Measurements from ENCODE around the gene ARRB2. TPM values are rescaled to one million over a fixed set of nuclear protein-coding genes. Genes with fewer than 3 reads are reported as not detected.

The ARRB2 gene
- total RNA-seq, 3 donors from 2014 or later (not counting 1 experiment from before 2014, with no cell fraction given) = 314 to 374 (median 335) TPM

DNA sequence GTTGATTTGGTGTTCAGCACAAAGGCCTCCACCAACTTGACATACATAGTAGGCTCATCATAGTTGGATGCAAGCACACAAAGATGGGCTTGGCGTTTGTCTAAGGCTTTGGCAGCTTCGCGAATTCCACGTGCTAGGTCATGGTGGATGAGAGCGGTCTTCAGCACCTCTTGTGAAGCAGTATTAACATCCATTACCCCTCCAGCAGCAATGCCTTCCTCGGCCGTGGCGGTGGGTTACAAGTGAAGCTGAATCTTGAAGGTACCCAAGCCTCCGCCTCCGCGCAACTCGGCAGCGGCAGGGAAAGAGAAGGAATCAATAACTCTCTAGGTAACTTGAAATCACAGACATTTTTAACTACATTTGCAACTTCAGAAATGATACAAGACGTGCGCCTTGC, 5.4 kb upstream of the ARRB2 start:
- no peaks in the 10 kb centered on the region for H3K9me3 ChIP-seq (ENCODE audit: control insufficient read depth, insufficient read depth, low read length)
- 97% methylated on average over 15 of the region's 15 CpGs for WGBS (ENCODE audit: insufficient coverage)

GRCh38 chr17:4706121-4706520, 4.3 kb upstream of the ARRB2 start:
- intact Hi-C loops (cut with micrococcal nuclease) = no loop called here
- no peak for ATAC-seq
- Mint-ChIP-seq H3K27ac (no peak overlapping the region), H3K4me3 (peak overlapping the region; percentile 43), H3K27me3 (ENCODE audit: low read depth in 2 of 2) (no peaks in the 10 kb centered on the region), H3K4me1 (peaks cover 34 to 45% of the 10 kb centered on the region in 2 donors), H3K9me3 (no peaks in the 10 kb centered on the region), H3K36me3 (no peaks in the 10 kb centered on the region)
- DNase-seq = no peak
- Histone ChIP-seq H3K4me1 (ENCODE audit: control insufficient read depth, insufficient read depth, low read length) (peaks cover 25% of the 10 kb centered on the region), H3K27me3 (ENCODE audit: control insufficient read depth, insufficient read depth, low read length) (no peaks in the 10 kb centered on the region), H3K36me3 (ENCODE audit: control insufficient read depth, insufficient read depth, low read length) (no peaks in the 10 kb centered on the region), H3K27ac (ENCODE audit: low read length) (no peak overlapping the region), H3K9me3 (ENCODE audit: control insufficient read depth, insufficient read depth, low read length) (no peaks in the 10 kb centered on the region), H3K4me3 (ENCODE audit: low read length) (no peak overlapping the region)
- WGBS (ENCODE audit: insufficient coverage) = 87% methylated on average over 7 of the region's 7 CpGs
- no peak for TF ChIP-seq CTCF (IDR thresholded peaks at IDR 0.05)

More for the DNA sequence above, 5.4 kb upstream of the ARRB2 start:
- Mint-ChIP-seq H3K9me3 (no peaks in the 10 kb centered on the region), H3K36me3 (no peaks in the 10 kb centered on the region), H3K27ac (peak overlapping the region; percentile 35 to 57), H3K4me3 (peak overlapping the region; percentile 90), H3K27me3 (ENCODE audit: low read depth in 2 of 2) (no peaks in the 10 kb centered on the region), H3K4me1 (peaks cover 32 to 37% of the 10 kb centered on the region in 2 donors)
- no peak for TF ChIP-seq CTCF (IDR thresholded peaks at IDR 0.05)
- Histone ChIP-seq H3K4me1 (ENCODE audit: control insufficient read depth, insufficient read depth, low read length) (peaks cover 21% of the 10 kb centered on the region), H3K4me3 (ENCODE audit: low read length) (no peak overlapping the region), H3K36me3 (ENCODE audit: control insufficient read depth, insufficient read depth, low read length) (no peaks in the 10 kb centered on the region), H3K27me3 (ENCODE audit: control insufficient read depth, insufficient read depth, low read length) (no peaks in the 10 kb centered on the region), H3K27ac (ENCODE audit: low read length) (no peak overlapping the region)
- DNase-seq = no peak
- ATAC-seq = no peak
- intact Hi-C loops (cut with micrococcal nuclease) = no loop called here

- DNase-seq = peak in 1 of 2 donors; percentile 72
- intact Hi-C loops (cut with micrococcal nuclease) = no loop called here
- no peaks in the 10 kb centered on the region for H3K36me3 ChIP-seq (ENCODE audit: control insufficient read depth, insufficient read depth, low read length)
- H3K27me3 ChIP-seq (ENCODE audit: control insufficient read depth, insufficient read depth, low read length) = no peaks in the 10 kb centered on the region
- Mint-ChIP-seq H3K4me1 (peaks cover 38 to 48% of the 10 kb centered on the region in 2 donors), H3K27ac (peak overlapping the region; percentile 11 to 64), H3K9me3 (no peaks in the 10 kb centered on the region), H3K27me3 (ENCODE audit: low read depth in 2 of 2) (no peaks in the 10 kb centered on the region), H3K36me3 (no peaks in the 10 kb centered on the region), H3K4me3 (peak overlapping the region; percentile 74)
- ATAC-seq = no peak
- no peak overlapping the region for H3K27ac ChIP-seq (ENCODE audit: low read length)
- H3K4me3 ChIP-seq (ENCODE audit: low read length) = no peak overlapping the region
- TF ChIP-seq CTCF (IDR thresholded peaks at IDR 0.05) = no peak
- 68% methylated on average over 7 of the region's 8 CpGs for WGBS (ENCODE audit: insufficient coverage)
- H3K9me3 ChIP-seq (ENCODE audit: control insufficient read depth, insufficient read depth, low read length) = no peaks in the 10 kb centered on the region
- peaks cover 42% of the 10 kb centered on the region for H3K4me1 ChIP-seq (ENCODE audit: control insufficient read depth, insufficient read depth, low read length)
Measured at GRCh38 chr17:4708436-4708835, 2.0 kb upstream of the ARRB2 start.
